Gastrocnemius medialis (tissue), 4 donors: ENCODE data around the gene RNGTT. TPM values are rescaled to one million over a fixed set of nuclear protein-coding genes. Genes with fewer than 3 reads are reported as not detected.
"Not testable (repeated sequence)": the region's sequence is repeated elsewhere in the genome, so short reads cannot be mapped to it uniquely, and the experiment has no call there.

Source experiments
- ATAC-seq, 2 donors: fragments of 150-250 bp; one replicate each; pipeline ENCODE4 v1.9.1; 2016
- DNase-seq, 2 donors: peaks; one replicate each; pipeline ENCODE4 v3.0.0-alpha.2; 2019
- H3K27ac ChIP-seq, 4 donors: fragments of 200-600 bp; sonication (generic); 1 replicate in 1 of 4; 2 replicates in 3 of 4; pipeline ENCODE4 v1.5.1; 2016 to 2018; ENCODE audit warnings: mild to moderate bottlenecking in 2 of 4, moderate library complexity in 1 of 4
- H3K27me3 ChIP-seq, 3 donors: fragments of 200-600 bp; sonication (generic) in 2 of 3; 1 replicate in 1 of 3; 2 replicates in 2 of 3; pipeline versions ENCODE4 v1.5.1 to v1.6.0; 2016 to 2019; ENCODE audit warnings: mild to moderate bottlenecking in 1 of 3, moderate library complexity in 1 of 3
- H3K36me3 ChIP-seq, 2 donors: fragments of 200-600 bp; sonication (generic) in 1 of 2; one replicate each; pipeline ENCODE4 v1.5.1; 2017 to 2018
- H3K4me1 ChIP-seq, 2 donors: fragments of 200-600 bp; sonication (generic) in 1 of 2; one replicate each; pipeline ENCODE4 v1.5.1; 2016 to 2017; ENCODE audit warnings: mild to moderate bottlenecking in 2 of 2
- H3K4me3 ChIP-seq, 4 donors: fragments of 200-600 bp; sonication (generic) in 3 of 4; 1 replicate in 1 of 4; 2 replicates in 3 of 4; pipeline ENCODE4 v1.5.1; 2016 to 2019; ENCODE audit warnings: mild to moderate bottlenecking in 2 of 4
- H3K9me3 ChIP-seq, 3 donors: fragments of 200-600 bp; sonication (generic) in 2 of 3; 1 replicate in 1 of 3; 2 replicates in 2 of 3; pipeline ENCODE4 v1.5.1; 2016 to 2019
- POLR2A ChIP-seq, 2 donors: fragments of 450-650 bp; IDR thresholded peaks; one replicate each; pipeline ENCODE4 v1.6.1; 2017; ENCODE audit warnings: antibody characterized with exemption in 2 of 2, mild to moderate bottlenecking in 2 of 2, moderate library complexity in 2 of 2
- in situ Hi-C, 4 donors: fragments of 200-750 bp; cut with MboI; loops; one replicate each; pipeline versions ENCODE4 v1.15.0 to v1.8.0; 2017; ENCODE audit warnings: low sequenced_read_pairs in 4 of 4
- intact Hi-C: fragments of 100-400 bp; cut with DNase I; formaldehyde crosslinking; loops from one replicate; pipeline ENCODE4 v1.15.1; 2023; ENCODE audit warnings: low total_unique reads
- total RNA-seq, 4 donors: library from RNA; depleted of rRNA; stranded (reverse); fragments of >200 nt; gene quantifications; one replicate each; pipeline versions ENCODE4 v1.1.0 to v1.2.3, GENCODE V29; 2016
- TF ChIP-seq, protein P1 (sequence below), 5 experiments: fragments of 450-650 bp in 3 of 5; fragments of 200-600 bp in 2 of 5; sonication (generic) in 2 of 5; IDR thresholded peaks in 4 of 5; conservative IDR thresholded peaks in 1 of 5; 1 replicate in 4 of 5; 2 replicates in 1 of 5; pipeline ENCODE4 v1.5.1; 2016 to 2019; ENCODE audit warnings: antibody characterized with exemption in 5 of 5, mild to moderate bottlenecking in 3 of 5, moderate library complexity in 3 of 5

RNGTT gene
- total RNA-seq, 4 donors from 2014 or later = 4.9 to 11.3 (median 8.2) TPM

DNA sequence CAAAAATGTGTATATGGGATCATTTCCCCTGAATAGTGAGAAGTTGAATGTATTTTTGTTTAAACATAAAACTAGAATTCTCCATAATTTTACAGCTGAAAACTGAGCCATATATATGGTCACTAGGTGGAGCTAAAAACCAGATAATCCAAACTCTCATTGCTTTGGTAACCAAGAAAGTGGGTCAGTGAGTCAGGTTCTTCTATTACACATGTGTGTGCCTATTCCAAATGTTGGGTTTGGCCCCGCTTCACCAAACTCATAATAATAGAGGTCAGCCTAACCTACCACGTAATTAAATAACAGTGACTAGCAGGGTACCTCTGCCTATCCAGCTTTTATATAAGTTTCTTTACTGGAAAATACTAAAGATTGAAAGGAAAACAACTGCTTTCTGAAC, 19.3 kb upstream of the RNGTT start:
- H3K4me3 ChIP-seq = no peak overlapping the region
- in situ Hi-C loops (loop anchor here (5.0 to 25.0 kb wide), 7 partner anchors 112 to 655 kb away; partner anchors contain the start of genes UBE2J1 (in 2 of the 4), LYRM2 (in 1 of the 4) and SRSF12 (in 1 of the 4)), intact Hi-C loops (loop anchor here (1.0 to 10.0 kb wide), 8 partner anchors 42 to 652 kb away; partner anchors contain the start of genes ANKRD6 and LYRM2)
- H3K4me1 ChIP-seq = peaks cover 7 to 10% of the 10 kb centered on the region in 2 donors
- no peaks in the 10 kb centered on the region for H3K36me3 ChIP-seq
- H3K27ac ChIP-seq = peak overlapping the region; percentile 49 to 63 (median 53)
- no peaks in the 10 kb centered on the region for H3K27me3 ChIP-seq
- no peaks in the 10 kb centered on the region for H3K9me3 ChIP-seq
- ATAC-seq (peak; percentile 100), DNase-seq (peak; percentile 69 to 83)
- TF ChIP-seq POLR2A (IDR thresholded peaks at IDR 0.05) = no peak
- TF ChIP-seq, protein P1, sequence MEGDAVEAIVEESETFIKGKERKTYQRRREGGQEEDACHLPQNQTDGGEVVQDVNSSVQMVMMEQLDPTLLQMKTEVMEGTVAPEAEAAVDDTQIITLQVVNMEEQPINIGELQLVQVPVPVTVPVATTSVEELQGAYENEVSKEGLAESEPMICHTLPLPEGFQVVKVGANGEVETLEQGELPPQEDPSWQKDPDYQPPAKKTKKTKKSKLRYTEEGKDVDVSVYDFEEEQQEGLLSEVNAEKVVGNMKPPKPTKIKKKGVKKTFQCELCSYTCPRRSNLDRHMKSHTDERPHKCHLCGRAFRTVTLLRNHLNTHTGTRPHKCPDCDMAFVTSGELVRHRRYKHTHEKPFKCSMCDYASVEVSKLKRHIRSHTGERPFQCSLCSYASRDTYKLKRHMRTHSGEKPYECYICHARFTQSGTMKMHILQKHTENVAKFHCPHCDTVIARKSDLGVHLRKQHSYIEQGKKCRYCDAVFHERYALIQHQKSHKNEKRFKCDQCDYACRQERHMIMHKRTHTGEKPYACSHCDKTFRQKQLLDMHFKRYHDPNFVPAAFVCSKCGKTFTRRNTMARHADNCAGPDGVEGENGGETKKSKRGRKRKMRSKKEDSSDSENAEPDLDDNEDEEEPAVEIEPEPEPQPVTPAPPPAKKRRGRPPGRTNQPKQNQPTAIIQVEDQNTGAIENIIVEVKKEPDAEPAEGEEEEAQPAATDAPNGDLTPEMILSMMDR (IDR thresholded peaks at IDR 0.05 in 4 of 5, conservative IDR thresholded peaks at IDR 0.05 in 1 of 5) = peak; percentile 68 to 84 (median 72)

DNA sequence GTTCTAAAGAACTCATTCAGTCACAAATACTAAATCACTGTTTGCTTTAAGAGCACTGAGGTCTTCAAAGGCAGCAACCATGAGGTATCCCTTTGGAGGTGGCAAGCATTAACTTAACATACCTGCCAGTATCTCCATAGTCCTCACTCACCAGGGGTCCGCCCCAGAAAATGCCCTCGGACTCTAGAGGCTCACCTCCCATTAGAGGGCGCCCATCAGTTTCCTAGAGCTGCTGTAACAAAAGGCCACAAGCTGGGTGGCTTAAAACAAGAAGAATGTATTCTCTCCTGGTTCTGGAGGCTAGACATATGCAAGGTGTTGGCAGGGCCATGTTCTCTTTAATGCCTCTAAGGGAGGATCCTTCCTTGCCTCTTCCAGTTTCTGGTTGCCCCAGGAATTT, 12.0 kb upstream of the RNGTT start:
- ATAC-seq (no peak), DNase-seq (no peak)
- intact Hi-C loops (no loop called here), in situ Hi-C loops (loop anchor here in 3 of 4 donors (25.0 kb wide), 3 partner anchors 387 to 662 kb away; partner anchors contain the start of genes UBE2J1 (in 2 of the 3) and LYRM2 (in 1 of the 3))
- H3K36me3 ChIP-seq = no peaks in the 10 kb centered on the region
- no peak for TF ChIP-seq POLR2A (IDR thresholded peaks at IDR 0.05)
- TF ChIP-seq, protein P1 (IDR thresholded peaks at IDR 0.05 in 4 of 5, conservative IDR thresholded peaks at IDR 0.05 in 1 of 5) = no peak
- H3K27ac ChIP-seq = no peak overlapping the region
- no peaks in the 10 kb centered on the region for H3K27me3 ChIP-seq
- no peak overlapping the region for H3K4me3 ChIP-seq
- no peaks in the 10 kb centered on the region for H3K4me1 ChIP-seq
- no peaks in the 10 kb centered on the region for H3K9me3 ChIP-seq

DNA sequence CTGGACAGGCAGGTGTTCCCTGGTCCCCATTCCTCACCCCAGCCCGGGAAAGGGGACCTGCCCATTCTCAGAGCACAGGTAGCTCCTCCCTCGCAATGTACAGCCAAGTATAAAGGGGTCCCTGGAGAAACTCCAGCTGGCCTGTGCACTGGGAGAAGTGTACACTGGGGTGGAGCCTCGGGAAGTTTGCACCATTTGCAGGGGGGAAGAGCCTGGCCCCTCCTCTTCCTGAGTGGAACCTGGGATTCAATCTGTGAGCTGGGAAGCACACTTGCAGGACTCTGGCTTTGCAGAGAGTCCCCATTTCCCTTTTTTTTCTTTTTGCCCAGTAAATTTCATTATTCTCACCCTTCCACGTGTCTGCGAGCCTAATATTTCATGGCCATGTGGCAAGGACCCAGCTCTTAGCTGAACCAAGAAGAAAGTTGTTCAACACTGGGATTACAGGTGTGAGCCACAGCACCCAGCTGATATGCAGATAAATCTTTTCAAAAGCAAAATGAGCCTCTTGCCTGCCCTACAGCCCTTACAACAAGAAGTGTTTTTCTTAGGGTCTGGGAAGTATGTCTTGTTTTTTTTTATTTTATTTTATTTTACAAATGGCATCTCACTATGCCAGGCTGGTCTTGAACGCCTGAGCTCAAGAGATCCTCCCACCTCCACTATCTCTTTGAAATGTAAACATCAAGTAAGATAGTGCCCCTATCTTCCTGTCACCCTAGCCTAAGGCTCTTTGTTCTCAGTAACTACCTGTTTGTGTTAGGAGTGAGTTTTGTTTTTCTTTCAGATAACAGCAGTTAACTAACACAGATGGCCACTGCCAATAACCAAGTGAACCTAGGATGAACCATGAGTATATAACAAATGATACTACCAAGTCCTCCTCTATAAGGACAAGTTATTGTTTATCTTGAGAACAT, 9.3 kb upstream of the RNGTT start:
- Histone ChIP-seq H3K4me1 (no peaks in the 10 kb centered on the region), H3K9me3 (no peaks in the 10 kb centered on the region), H3K36me3 (no peaks in the 10 kb centered on the region), H3K4me3 (no peak overlapping the region), H3K27me3 (no peaks in the 10 kb centered on the region), H3K27ac (no peak overlapping the region)
- in situ Hi-C loops = loop anchor here in 2 of 4 donors (25.0 kb wide), 2 partner anchors 665 to 1615 kb away; partner anchors contain the start of genes LYRM2 (in 2 of the 2) and MAP3K7 (in 1 of the 2)
- intact Hi-C loops = no loop called here
- DNase-seq (no peak), ATAC-seq (no peak)
- TF ChIP-seq, protein P1 (IDR thresholded peaks at IDR 0.05 in 4 of 5, conservative IDR thresholded peaks at IDR 0.05 in 1 of 5) = no peak
- TF ChIP-seq POLR2A (IDR thresholded peaks at IDR 0.05) = no peak

DNA sequence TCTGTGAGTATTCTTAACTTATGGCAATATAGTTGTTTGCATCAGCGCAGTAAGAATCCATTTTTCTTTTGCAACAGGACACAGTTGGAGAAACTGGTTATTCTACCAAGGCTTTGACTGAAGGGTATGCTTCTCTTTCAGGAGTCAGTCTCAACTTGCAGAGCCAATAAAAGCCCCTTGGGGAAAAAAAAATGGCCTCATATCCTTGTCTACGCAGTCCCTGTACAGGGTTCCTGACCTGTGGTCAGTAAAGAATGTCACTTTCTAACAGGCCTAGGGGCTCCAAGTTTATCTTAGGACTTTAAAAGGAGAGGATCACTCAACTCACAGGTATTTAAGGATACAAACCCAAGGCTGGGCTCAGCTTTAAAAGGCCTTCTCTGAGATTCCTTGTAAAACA, 6.9 kb upstream of the RNGTT start:
- ATAC-seq = no peak
- intact Hi-C loops = no loop called here

DNA sequence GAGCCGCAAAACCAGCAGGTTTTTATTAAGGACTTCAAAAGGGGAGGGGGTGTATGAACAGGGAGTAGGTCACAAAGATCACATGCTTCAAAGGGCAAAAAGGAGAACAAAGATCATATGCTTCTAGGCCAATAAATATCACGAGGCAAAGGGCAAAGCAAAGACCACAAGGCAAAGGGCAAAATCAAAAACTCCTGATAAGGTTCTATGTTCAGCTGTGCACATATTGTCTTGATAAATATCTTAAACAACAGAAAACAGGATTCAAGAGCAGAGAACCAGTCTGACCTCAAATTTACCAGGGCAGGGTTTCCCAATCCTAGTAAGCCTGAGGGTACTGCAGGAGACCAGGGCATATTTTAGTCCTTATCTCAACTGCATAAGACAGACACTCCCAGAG, 5.8 kb upstream of the RNGTT start:
- in situ Hi-C loops (loop anchor here in 2 of 4 donors (25.0 kb wide), 2 partner anchors 668 to 1618 kb away; partner anchors contain the start of genes LYRM2 (in 2 of the 2) and MAP3K7 (in 1 of the 2)), intact Hi-C loops (loop anchor here (10.0 kb wide), 2 partner anchors 866 to 1814 kb away; partner anchors contain the start of gene ZNF292)
- not testable (repeated sequence) for H3K27ac ChIP-seq, DNase-seq, H3K36me3 ChIP-seq, H3K4me3 ChIP-seq, H3K9me3 ChIP-seq, ATAC-seq, H3K27me3 ChIP-seq, H3K4me1 ChIP-seq

More for the DNA sequence above, 6.9 kb upstream of the RNGTT start:
- H3K27ac ChIP-seq = no peak overlapping the region
- no peaks in the 10 kb centered on the region for H3K27me3 ChIP-seq
- no peaks in the 10 kb centered on the region for H3K36me3 ChIP-seq
- TF ChIP-seq, protein P1 (IDR thresholded peaks at IDR 0.05 in 4 of 5, conservative IDR thresholded peaks at IDR 0.05 in 1 of 5) = no peak
- no peak for TF ChIP-seq POLR2A (IDR thresholded peaks at IDR 0.05)
- no peaks in the 10 kb centered on the region for H3K4me1 ChIP-seq
- no peak overlapping the region for H3K4me3 ChIP-seq
- H3K9me3 ChIP-seq = no peaks in the 10 kb centered on the region
- no peak for DNase-seq
- in situ Hi-C loops = loop anchor here in 2 of 4 donors (25.0 kb wide), 2 partner anchors 667 to 1617 kb away; partner anchors contain the start of genes LYRM2 (in 2 of the 2) and MAP3K7 (in 1 of the 2)
